Measurements from ENCODE around the gene MRPL24. TPM values are rescaled to one million over a fixed set of nuclear protein-coding genes. Genes with fewer than 3 reads are reported as not detected.

The MRPL24 gene
- total and polyA plus RNA-seq, 2 of the 4 experiments (the other 2 are of a cell fraction) = 68.8 to 99.5 TPM

GRCh38 chr1:156785458-156785857 is 44.6 kb upstream of the MRPL24 start:
- POLR2A ChIA-PET (ENCODE audit: unreplicated experiment) = no interaction called here

More at GRCh38 chr1:156785458-156785857, 44.6 kb upstream of the MRPL24 start:
- Histone ChIP-seq H4K20me1 (ENCODE audit: insufficient read depth, low read length) (peaks cover 42% of the 10 kb centered on the region), H2AFZ (replicated peaks; ENCODE audit: low read length, poor library complexity) (no peak overlapping the region), H3K4me1 (ENCODE audit: control insufficient read depth, insufficient read depth, low read length) (peaks cover 3% of the 10 kb centered on the region), H2AK5ac (ENCODE audit: low read depth, low read length) (no peak overlapping the region), H2BK20ac (ENCODE audit: low read depth, low read length) (no peak overlapping the region), H3K27me3 (ENCODE audit: control insufficient read depth, insufficient read depth, low read length) (no peaks in the 10 kb centered on the region), H3K56ac (ENCODE audit: extremely low read depth, insufficient read depth, low read length) (no peak overlapping the region), H2BK5ac (ENCODE audit: low read depth, low read length, poor library complexity, severe bottlenecking) (no peak overlapping the region), H3K4me3 (ENCODE audit: insufficient read depth, low read depth, low read length) (no peak overlapping the region), H3K4me2 (ENCODE audit: low read depth, low read length) (no peak overlapping the region), H2BK15ac (ENCODE audit: low read depth, low read length) (no peak overlapping the region), H4K5ac (ENCODE audit: low read depth, low read length) (no peak overlapping the region), H3K9me1 (ENCODE audit: insufficient read depth, low read length) (peaks cover 6% of the 10 kb centered on the region), H2AK9ac (replicated peaks; ENCODE audit: low read depth, low read length, poor library complexity) (no peak overlapping the region), H3K14ac (replicated peaks; ENCODE audit: low read depth, low read length) (no peak overlapping the region), H3K27ac (ENCODE audit: insufficient read depth, low read length) (no peak overlapping the region), H3K23ac (ENCODE audit: low read depth, low read length) (no peak overlapping the region), H3K18ac (ENCODE audit: low read depth, low read length) (no peak overlapping the region), H3K4ac (ENCODE audit: low read depth, low read length) (no peak overlapping the region), H3K9ac (ENCODE audit: low read depth, low read length) (no peak overlapping the region), H3K9me3 (ENCODE audit: control insufficient read depth, insufficient read depth, low read length) (no peaks in the 10 kb centered on the region), H4K8ac (ENCODE audit: low read depth in 2 of 2, low read length in 2 of 2) (no peak overlapping the region), H3K79me1 (ENCODE audit: low read depth in 1 of 2, low read length in 2 of 2) (peaks cover 39 to 66% of the 10 kb centered on the region in 2 experiments), H2BK120ac (ENCODE audit: low read depth, low read length) (no peak overlapping the region), H4K91ac (ENCODE audit: insufficient read depth, low read depth, low read length) (no peak overlapping the region), H3K36me3 (ENCODE audit: control insufficient read depth, insufficient read depth, low read length) (peaks cover 26% of the 10 kb centered on the region)
- TF ChIP-seq SMC3 (IDR thresholded peaks at IDR 0.05; ENCODE audit: low read depth, low read length) (no peak), BHLHE40 (IDR thresholded peaks at IDR 0.05; ENCODE audit: low read depth, low read length) (no peak), NFE2L2 (IDR thresholded peaks at IDR 0.05; ENCODE audit: low read depth, low read length) (no peak), POLR2A (IDR thresholded peaks at IDR 0.05; ENCODE audit: low read depth, low read length) (no peak), MAFK (IDR thresholded peaks at IDR 0.05; ENCODE audit: low read depth, low read length) (no peak)
- TF ChIP-seq, protein P1, sequence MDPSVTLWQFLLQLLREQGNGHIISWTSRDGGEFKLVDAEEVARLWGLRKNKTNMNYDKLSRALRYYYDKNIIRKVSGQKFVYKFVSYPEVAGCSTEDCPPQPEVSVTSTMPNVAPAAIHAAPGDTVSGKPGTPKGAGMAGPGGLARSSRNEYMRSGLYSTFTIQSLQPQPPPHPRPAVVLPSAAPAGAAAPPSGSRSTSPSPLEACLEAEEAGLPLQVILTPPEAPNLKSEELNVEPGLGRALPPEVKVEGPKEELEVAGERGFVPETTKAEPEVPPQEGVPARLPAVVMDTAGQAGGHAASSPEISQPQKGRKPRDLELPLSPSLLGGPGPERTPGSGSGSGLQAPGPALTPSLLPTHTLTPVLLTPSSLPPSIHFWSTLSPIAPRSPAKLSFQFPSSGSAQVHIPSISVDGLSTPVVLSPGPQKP (IDR thresholded peaks at IDR 0.05; ENCODE audit: borderline replicate concordance, low read depth, low read length) = no peak
- no peak for ATAC-seq (ENCODE audit: low read depth)
- no CpG with 5 or more reads among the region's 6 CpGs for WGBS, 2 experiments (ENCODE audit: extremely low coverage in 2 of 2, insufficient read length in 1 of 2)
- CTCF ChIA-PET = no interaction called here
- intact Hi-C loops (cut with micrococcal nuclease) = no loop called here
- no peak for DNase-seq
- in situ Hi-C loops (cut with MboI; ENCODE audit: low sequenced_read_pairs) = no loop called here
- BruUV-seq (replicated peaks) = no TSS peak
- dilution Hi-C loops (cut with HindIII; ENCODE audit: low sequenced_read_pairs, unreplicated experiment) = no loop called here

Data from IMR-90 (cell line).